IMR-90 (cell line): Measurements from ENCODE around the gene STUB1. TPM values are rescaled to one million over a fixed set of nuclear protein-coding genes. Genes with fewer than 3 reads are reported as not detected.
A peak's percentile ranks its signal among the peaks of the same experiment; 100 is the strongest.

Experiments used
- ATAC-seq: fragments of 200-7000 bp; cut with Tn5 transposase; 2 replicates; pipeline ENCODE4 v1.9.1; 2020; ENCODE audit warnings: low read depth, mild to moderate bottlenecking, moderate library complexity
- BruUV-seq: library from RNA; stranded (reverse); fragments of 400-500 nt; replicated peaks from 2 replicates; lab custom pipeline; 2021; lab: Mats Ljungman, UMichigan
- CTCF ChIA-PET: fragments of 300-600 bp; formaldehyde crosslinking; extraction: SDS; loops from one replicate; lab custom pipeline; 2021; ENCODE audit warnings: antibody characterized with exemption; lab: Yijun Ruan, JAX
- POLR2A ChIA-PET: fragments of 300-600 bp; sonication (Branson Sonifier 250); formaldehyde crosslinking; loops from one replicate; lab custom pipeline; 2022; ENCODE audit warnings: antibody characterized with exemption; ENCODE audit not compliant: unreplicated experiment; lab: Charles Lee
- DNase-seq: peaks from one replicate; pipeline ENCODE4 v3.0.0; 2013
- H2AFZ ChIP-seq: replicated peaks from 2 replicates; pipeline ENCODE3; 2013; ENCODE audit warnings: low read length, mild to moderate bottlenecking; ENCODE audit not compliant: poor library complexity
- H2AK5ac ChIP-seq: 2 replicates; pipeline ENCODE4 v1.6.1; 2013; ENCODE audit warnings: low read depth, low read length, inconsistent platforms
- H2AK9ac ChIP-seq: replicated peaks from 2 replicates; pipeline ENCODE3; 2013; ENCODE audit warnings: mild to moderate bottlenecking, low read depth, low read length, moderate library complexity; ENCODE audit not compliant: poor library complexity
- H2BK120ac ChIP-seq: 2 replicates; pipeline ENCODE4 v1.6.1; 2013; ENCODE audit warnings: low read depth, low read length, inconsistent platforms
- H2BK15ac ChIP-seq: 3 replicates; pipeline ENCODE4 v1.6.1; 2013; ENCODE audit warnings: low read depth, low read length, inconsistent platforms
- H2BK20ac ChIP-seq: 2 replicates; pipeline ENCODE4 v1.6.1; 2013; ENCODE audit warnings: low read depth, mild to moderate bottlenecking, inconsistent platforms, low read length, moderate library complexity
- H2BK5ac ChIP-seq: 2 replicates; pipeline ENCODE4 v1.6.1; 2013; ENCODE audit warnings: mild to moderate bottlenecking, low read depth, low read length, inconsistent platforms; ENCODE audit not compliant: poor library complexity, severe bottlenecking
- H3K14ac ChIP-seq: replicated peaks from 2 replicates; pipeline ENCODE4 v1.6.1; 2013; ENCODE audit warnings: low read depth, low read length, inconsistent platforms
- H3K18ac ChIP-seq: 2 replicates; pipeline ENCODE4 v1.6.1; 2013; ENCODE audit warnings: low read depth, low read length, control low read depth
- H3K23ac ChIP-seq: 2 replicates; pipeline ENCODE4 v1.6.1; 2013; ENCODE audit warnings: low read depth, low read length, inconsistent platforms
- H3K27ac ChIP-seq: 2 replicates; pipeline ENCODE4 v1.5.1; 2013; ENCODE audit warnings: mild to moderate bottlenecking, control low read depth, low read length; ENCODE audit not compliant: insufficient read depth
- H3K27me3 ChIP-seq: 2 replicates; pipeline ENCODE4 v1.6.1; 2013; ENCODE audit warnings: low read length; ENCODE audit not compliant: control insufficient read depth, insufficient read depth
- H3K36me3 ChIP-seq: 2 replicates; pipeline ENCODE4 v1.6.1; 2013; ENCODE audit warnings: low read length, mixed read lengths; ENCODE audit not compliant: control insufficient read depth, insufficient read depth
- H3K4ac ChIP-seq: 2 replicates; pipeline ENCODE4 v1.6.1; 2013; ENCODE audit warnings: low read depth, low read length, inconsistent platforms
- H3K4me1 ChIP-seq: 2 replicates; pipeline ENCODE4 v1.6.1; 2013; ENCODE audit warnings: low read length, mixed read lengths; ENCODE audit not compliant: control insufficient read depth, insufficient read depth
- H3K4me2 ChIP-seq: 2 replicates; pipeline ENCODE4 v1.6.1; 2013; ENCODE audit warnings: low read depth, mild to moderate bottlenecking, control low read depth, low read length, moderate library complexity
- H3K4me3 ChIP-seq: 2 replicates; pipeline ENCODE4 v1.5.1; 2013; ENCODE audit warnings: low read depth, mild to moderate bottlenecking, control low read depth, low read length, moderate library complexity; ENCODE audit not compliant: insufficient read depth
- H3K56ac ChIP-seq: 2 replicates; pipeline ENCODE4 v1.6.1; 2013; ENCODE audit warnings: low read length, inconsistent platforms; ENCODE audit not compliant: insufficient read depth; ENCODE audit errors: extremely low read depth
- H3K79me1 ChIP-seq, 2 experiments: 2 replicates each; pipeline ENCODE4 v1.6.1; 2013; ENCODE audit warnings: low read length in 2 of 2, inconsistent platforms in 1 of 2, low read depth in 1 of 2
- H3K9ac ChIP-seq: 2 replicates; pipeline ENCODE4 v1.6.1; 2013; ENCODE audit warnings: low read depth, low read length, control low read depth
- H3K9me1 ChIP-seq: 2 replicates; pipeline ENCODE4 v1.6.1; 2013; ENCODE audit warnings: low read length, inconsistent platforms; ENCODE audit not compliant: insufficient read depth
- H3K9me3 ChIP-seq: 2 replicates; pipeline ENCODE4 v1.6.1; 2013; ENCODE audit warnings: low read length; ENCODE audit not compliant: control insufficient read depth, insufficient read depth
- H4K20me1 ChIP-seq: 2 replicates; pipeline ENCODE4 v1.6.1; 2013; ENCODE audit warnings: low read length, inconsistent platforms; ENCODE audit not compliant: insufficient read depth
- H4K5ac ChIP-seq: 2 replicates; pipeline ENCODE4 v1.6.1; 2013; ENCODE audit warnings: mild to moderate bottlenecking, low read depth, low read length, control low read depth
- H4K8ac ChIP-seq, 2 experiments: 2 replicates each; pipeline ENCODE4 v1.6.1; 2013; ENCODE audit warnings: low read depth in 2 of 2, low read length in 2 of 2, control low read depth in 1 of 2, inconsistent platforms in 1 of 2
- H4K91ac ChIP-seq: 2 replicates; pipeline ENCODE4 v1.6.1; 2013; ENCODE audit warnings: low read depth, low read length, inconsistent platforms; ENCODE audit not compliant: insufficient read depth
- BHLHE40 ChIP-seq: fragments of 150-350 bp; IDR thresholded peaks from 2 replicates; pipeline ENCODE4 v1.6.1; 2016; ENCODE audit warnings: mild to moderate bottlenecking, low read depth, low read length
- CEBPB ChIP-seq: IDR thresholded peaks from 2 replicates; pipeline ENCODE4 v1.6.1; 2012; ENCODE audit warnings: low read depth, low read length, improper control_type of control experiment
- MXI1 ChIP-seq: IDR thresholded peaks from 2 replicates; pipeline ENCODE4 v1.6.1; 2012; ENCODE audit warnings: low read depth, mild to moderate bottlenecking, low read length, moderate library complexity, borderline replicate concordance
- NFE2L2 ChIP-seq: fragments of 150-350 bp; IDR thresholded peaks from 2 replicates; pipeline ENCODE4 v1.6.1; 2016; ENCODE audit warnings: low read depth, mild to moderate bottlenecking, low read length
- RCOR1 ChIP-seq: IDR thresholded peaks from 2 replicates; pipeline ENCODE4 v1.6.1; 2012; ENCODE audit warnings: mild to moderate bottlenecking, low read length, improper control_type of control experiment; ENCODE audit not compliant: insufficient replicate concordance
- SMC3 ChIP-seq: fragments of 150-350 bp; IDR thresholded peaks from 2 replicates; pipeline ENCODE4 v1.6.1; 2016; ENCODE audit warnings: low read depth, mild to moderate bottlenecking, antibody characterized with exemption, low read length, moderate library complexity
- WGBS, 2 experiments: methylation state at CpG; one replicate each; pipeline versions ENCODE4 v1.1.5 to v1.1.7; 2013; ENCODE audit warnings: missing lambda C conversion rate in 2 of 2; ENCODE audit not compliant: insufficient read length in 1 of 2; ENCODE audit errors: extremely low coverage in 2 of 2; 5-methylcytosine and 5-hydroxymethylcytosine counted together
- dilution Hi-C: fragments of 300-500 bp; cut with HindIII; formaldehyde crosslinking; loops from one replicate; pipeline ENCODE4 v1.14.3; 2018; ENCODE audit warnings: low sequenced_read_pairs; ENCODE audit not compliant: unreplicated experiment
- in situ Hi-C: fragments of 300-500 bp; cut with MboI; formaldehyde crosslinking; loops from 3 replicates; pipeline ENCODE4 v1.14.3; 2019; ENCODE audit warnings: low sequenced_read_pairs, inconsistent platforms, mixed read lengths
- intact Hi-C: fragments of 100-400 bp; cut with micrococcal nuclease; formaldehyde crosslinking; loops from 2 replicates; pipeline ENCODE4 v1.10.0; 2022
- polyA plus RNA-seq, 3 experiments: library from polyadenylated mRNA; depleted of rRNA; stranded (reverse); fragments of >200 nt; gene quantifications; 2 replicates each; pipeline ENCODE4 v1.2.3, GENCODE V29; 2012; ENCODE audit warnings: low replicate concordance in 1 of 3
- total RNA-seq: library from RNA; depleted of rRNA; stranded (reverse); fragments of >200 nt; gene quantifications from 2 replicates; pipeline ENCODE4 v1.2.3, GENCODE V29; 2012

The STUB1 gene
- total and polyA plus RNA-seq, 2 of the 4 experiments (the other 2 are of a cell fraction), result 183 to 186 TPM

GRCh38 chr16:673399-673991 lies 6.7 kb upstream of the STUB1 start:
- Histone ChIP-seq H3K23ac (no peak overlapping the region), H3K4ac (no peak overlapping the region), H4K91ac (no peak overlapping the region), H3K9ac (no peak overlapping the region), H3K4me3 (no peak overlapping the region), H2BK15ac (no peak overlapping the region), H3K56ac (no peak overlapping the region), H2AK5ac (no peak overlapping the region), H2AK9ac (no peak overlapping the region), H3K27ac (no peak overlapping the region), H2BK20ac (no peak overlapping the region), H2BK120ac (no peak overlapping the region), H3K36me3 (peaks cover 47% of the 10 kb centered on the region), H4K8ac (no peak overlapping the region), H3K9me1 (no peaks in the 10 kb centered on the region; the same call in 1 of the 2 replicates), H3K4me2 (no peak overlapping the region), H3K14ac (no peak overlapping the region), H4K5ac (no peak overlapping the region), H3K27me3 (no peaks in the 10 kb centered on the region), H3K18ac (no peak overlapping the region), H3K9me3 (no peaks in the 10 kb centered on the region), H2BK5ac (peak overlapping the region; percentile 1), H3K79me1 (peaks cover 0 to 36% of the 10 kb centered on the region in 2 experiments; a peak in 1 of 4 replicates), H2AFZ (no peak overlapping the region), H4K20me1 (peaks cover 26% of the 10 kb centered on the region), H3K4me1 (peaks cover 14% of the 10 kb centered on the region)
- TF ChIP-seq CEBPB, result no peak
- no peak for TF ChIP-seq SMC3
- no peak for TF ChIP-seq MXI1
- TF ChIP-seq BHLHE40, result no peak
- no peak for TF ChIP-seq NFE2L2
- no peak for TF ChIP-seq RCOR1
- 90% methylated on average over 10 of the region's 18 CpGs; no CpG with 5 or more reads in 1 of the 2 experiments for WGBS, 2 experiments
- ChIA-PET CTCF (no interaction called here), POLR2A (no interaction called here)
- intact Hi-C loops (no loop called here), dilution Hi-C loops (no loop called here), in situ Hi-C loops (no loop called here)
- ATAC-seq, result no peak
- no TSS peak for BruUV-seq
- DNase-seq, result no peak
